ENCODE data around the gene FAM149B1. TPM values are rescaled to one million over a fixed set of nuclear protein-coding genes. Genes with fewer than 3 reads are reported as not detected.

Gene FAM149B1
- total RNA-seq = 10 to 100 TPM in 1 of 2 donors, 1 to 10 TPM in 1; 9.4 to 13.0 TPM

- H3K27me3 ChIP-seq = no peaks in the 10 kb centered on the region
- H3K4me1 ChIP-seq = peaks cover 0 to 36% of the 10 kb centered on the region in 2 donors
- peak within 1 kb of the TSS; percentile 91 to 95 for H3K27ac ChIP-seq
- DNase-seq (ENCODE audit: low spot score) = peak; percentile 94
- H3K9me3 ChIP-seq = no peaks in the 10 kb centered on the region
- peak within 1 kb of the TSS; percentile 80 to 90 for H3K4me3 ChIP-seq
- TF ChIP-seq CTCF (IDR thresholded peaks at IDR 0.05) = peak in 1 of 2 donors; percentile 52
- peaks cover 3% of the 10 kb centered on the region for H3K36me3 ChIP-seq
These were observed at the start of gene FAM149B1, which contains the start of gene ECD for GRCh38 chr10:73167783-73168464. TSS of gene FAM149B1 (plus strand) at chr10:73168119. CDS start at chr10:73168340, 221 bp downstream. TSS of gene ECD (minus strand) at chr10:73168008. CDS start at chr10:73163937, 4,071 bp downstream.

- DNase-seq (ENCODE audit: low spot score) = no peak
- Histone ChIP-seq H3K4me1 (peaks cover 0 to 18% of the 10 kb centered on the region in 2 donors), H3K27me3 (no peaks in the 10 kb centered on the region), H3K36me3 (peaks cover 10% of the 10 kb centered on the region), H3K27ac (peak overlapping the region in 1 of 2 donors; percentile 96), H3K9me3 (no peaks in the 10 kb centered on the region), H3K4me3 (no peak overlapping the region)
- no peak for TF ChIP-seq CTCF (IDR thresholded peaks at IDR 0.05)
These were observed 48.5 kb upstream of the FAM149B1 start for GRCh38 chr10:73119457-73119856.

GRCh38 chr10:73119952-73120351 is 48.0 kb upstream of the FAM149B1 start:
- no peak for DNase-seq (ENCODE audit: low spot score)
- TF ChIP-seq CTCF (IDR thresholded peaks at IDR 0.05) = no peak
- Histone ChIP-seq H3K9me3 (no peaks in the 10 kb centered on the region), H3K36me3 (peaks cover 15% of the 10 kb centered on the region), H3K27ac (peak overlapping the region in 1 of 2 donors; percentile 96), H3K4me1 (peaks cover 0 to 18% of the 10 kb centered on the region in 2 donors), H3K27me3 (no peaks in the 10 kb centered on the region), H3K4me3 (no peak overlapping the region)

GRCh38 chr10:73126343-73126742 is 41.6 kb upstream of the FAM149B1 start:
- H3K36me3 ChIP-seq = peaks cover 56% of the 10 kb centered on the region

GRCh38 chr10:73131301-73131700 is 36.6 kb upstream of the FAM149B1 start:
- no peak for TF ChIP-seq CTCF (IDR thresholded peaks at IDR 0.05)
- peaks cover 90% of the 10 kb centered on the region for H3K36me3 ChIP-seq
- no peak overlapping the region for H3K4me3 ChIP-seq
- no peaks in the 10 kb centered on the region for H3K4me1 ChIP-seq
- no peak overlapping the region for H3K27ac ChIP-seq
- no peaks in the 10 kb centered on the region for H3K9me3 ChIP-seq
- no peaks in the 10 kb centered on the region for H3K27me3 ChIP-seq
- no peak for DNase-seq (ENCODE audit: low spot score)

More at GRCh38 chr10:73126343-73126742, 41.6 kb upstream of the FAM149B1 start:
- Histone ChIP-seq H3K9me3 (no peaks in the 10 kb centered on the region), H3K4me1 (no peaks in the 10 kb centered on the region), H3K4me3 (no peak overlapping the region), H3K27me3 (no peaks in the 10 kb centered on the region), H3K27ac (no peak overlapping the region)
- no peak for TF ChIP-seq CTCF (IDR thresholded peaks at IDR 0.05)
- DNase-seq (ENCODE audit: low spot score) = no peak

All from right atrium auricular region (tissue), 2 donors.